ENCODE data around the gene ABR.

The ABR gene

DNA sequence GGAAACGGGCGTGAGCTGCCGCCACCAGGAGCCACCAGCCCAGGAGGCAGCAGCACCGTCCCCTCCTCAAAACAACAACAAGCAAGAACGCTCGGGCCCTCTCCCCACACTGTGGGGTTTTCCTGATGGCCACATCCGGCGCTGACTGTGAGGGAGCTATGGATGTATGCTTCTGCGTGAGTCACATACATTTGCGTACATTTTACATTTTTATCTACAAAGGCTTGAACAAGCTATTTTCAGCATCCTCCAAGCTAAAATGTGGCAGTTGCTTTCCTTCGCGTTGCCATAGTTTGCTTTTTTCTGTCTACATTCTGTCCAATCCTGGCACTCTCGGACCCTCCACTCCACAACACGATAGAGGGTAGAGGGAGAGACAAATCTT is 2.0 kb upstream of the ABR start:
- peak overlapping the region; percentile 58 for H3K4me3 ChIP-seq (ENCODE audit: low read depth, low read length)

DNA sequence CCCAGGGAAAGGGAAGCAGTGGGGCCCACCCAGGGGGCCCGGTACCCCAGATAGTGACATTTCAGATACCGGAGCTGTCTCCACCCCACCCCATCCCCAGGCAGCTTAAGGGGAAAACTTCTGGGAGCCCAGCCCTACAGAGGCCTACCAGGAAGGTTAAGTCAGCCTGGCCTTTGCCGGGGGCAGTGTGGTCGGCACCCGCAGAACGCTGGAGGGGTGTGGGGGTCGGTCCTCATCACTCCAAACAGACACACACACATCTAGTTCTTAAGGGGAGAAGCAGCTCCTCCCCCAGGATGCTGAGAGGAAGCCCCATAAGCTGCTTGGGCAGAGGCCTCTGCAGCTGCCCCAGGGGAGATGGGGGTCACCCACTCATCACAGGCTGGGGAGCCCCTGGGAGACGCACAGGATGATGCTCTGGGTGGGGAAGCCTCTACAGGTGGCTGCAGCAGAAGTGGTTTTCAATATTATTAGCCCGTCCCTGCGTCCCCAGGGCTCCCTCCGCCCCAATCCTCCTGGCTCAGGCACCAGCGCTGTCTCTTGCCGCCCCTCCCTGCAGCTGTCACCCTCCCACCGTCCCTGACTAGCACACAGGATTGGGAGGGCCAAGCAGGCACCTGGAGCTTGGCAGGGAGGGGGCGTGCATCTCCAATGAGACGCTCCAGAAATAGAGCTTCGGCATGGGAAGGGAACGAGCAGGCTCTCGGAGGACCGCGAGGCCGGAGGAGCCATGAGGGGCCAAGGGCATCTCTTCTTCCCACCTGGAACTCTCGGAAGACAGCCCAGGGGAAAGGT is 1.4 kb upstream of the ABR start:
- TF ChIP-seq, protein P1, sequence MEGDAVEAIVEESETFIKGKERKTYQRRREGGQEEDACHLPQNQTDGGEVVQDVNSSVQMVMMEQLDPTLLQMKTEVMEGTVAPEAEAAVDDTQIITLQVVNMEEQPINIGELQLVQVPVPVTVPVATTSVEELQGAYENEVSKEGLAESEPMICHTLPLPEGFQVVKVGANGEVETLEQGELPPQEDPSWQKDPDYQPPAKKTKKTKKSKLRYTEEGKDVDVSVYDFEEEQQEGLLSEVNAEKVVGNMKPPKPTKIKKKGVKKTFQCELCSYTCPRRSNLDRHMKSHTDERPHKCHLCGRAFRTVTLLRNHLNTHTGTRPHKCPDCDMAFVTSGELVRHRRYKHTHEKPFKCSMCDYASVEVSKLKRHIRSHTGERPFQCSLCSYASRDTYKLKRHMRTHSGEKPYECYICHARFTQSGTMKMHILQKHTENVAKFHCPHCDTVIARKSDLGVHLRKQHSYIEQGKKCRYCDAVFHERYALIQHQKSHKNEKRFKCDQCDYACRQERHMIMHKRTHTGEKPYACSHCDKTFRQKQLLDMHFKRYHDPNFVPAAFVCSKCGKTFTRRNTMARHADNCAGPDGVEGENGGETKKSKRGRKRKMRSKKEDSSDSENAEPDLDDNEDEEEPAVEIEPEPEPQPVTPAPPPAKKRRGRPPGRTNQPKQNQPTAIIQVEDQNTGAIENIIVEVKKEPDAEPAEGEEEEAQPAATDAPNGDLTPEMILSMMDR (IDR thresholded peaks at IDR 0.05; ENCODE audit: low read depth, low read length, missing control alignments): no peak
- peak; percentile 52 for DNase-seq (ENCODE audit: low read depth)
- H3K4me3 ChIP-seq (ENCODE audit: low read depth, low read length): peak overlapping the region; percentile 58

More for the DNA sequence above, 2.0 kb upstream of the ABR start:
- TF ChIP-seq, protein P1 (IDR thresholded peaks at IDR 0.05; ENCODE audit: low read depth, low read length, missing control alignments): no peak
- no peak for DNase-seq (ENCODE audit: low read depth)

DNA sequence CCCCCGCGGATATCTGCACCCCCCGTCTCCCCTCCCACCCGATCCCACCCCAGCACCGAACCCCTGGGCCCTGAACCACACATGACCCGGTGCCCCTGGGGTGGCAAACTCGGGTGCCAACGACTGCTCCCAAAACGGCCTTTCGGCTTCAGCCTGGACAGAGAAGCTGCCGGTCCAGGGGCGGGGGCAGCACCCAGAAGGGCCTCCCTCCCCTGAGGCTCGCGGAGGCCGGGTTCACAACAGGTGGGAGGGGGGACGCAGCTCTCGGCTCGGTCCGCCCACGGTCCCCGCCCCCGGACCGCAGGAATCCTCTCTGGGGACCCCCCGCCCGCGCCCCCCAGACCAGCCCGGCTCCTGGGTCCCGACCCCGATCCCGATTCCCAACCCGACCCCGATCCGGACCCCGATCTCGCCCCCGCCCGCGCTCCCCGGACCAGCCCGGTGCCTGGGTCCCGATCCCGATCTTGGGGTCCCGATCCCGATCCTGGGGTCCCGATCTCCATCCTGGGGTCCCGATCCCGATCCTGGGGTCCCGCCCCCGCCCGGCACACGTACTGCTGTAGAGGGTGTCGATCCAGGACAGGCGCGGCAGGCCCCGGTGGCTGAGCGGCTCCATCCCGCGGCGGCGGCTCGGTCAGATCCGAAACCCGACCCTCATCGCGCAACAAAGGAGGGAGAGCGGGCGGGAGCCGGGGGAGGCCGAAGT is 516 bp downstream of the ABR start:
- no peak for DNase-seq (ENCODE audit: low read depth)
- peak overlapping the region; percentile 71 for H3K4me3 ChIP-seq (ENCODE audit: low read depth, low read length)
- TF ChIP-seq, protein P1 (IDR thresholded peaks at IDR 0.05; ENCODE audit: low read depth, low read length, missing control alignments): no peak

DNA sequence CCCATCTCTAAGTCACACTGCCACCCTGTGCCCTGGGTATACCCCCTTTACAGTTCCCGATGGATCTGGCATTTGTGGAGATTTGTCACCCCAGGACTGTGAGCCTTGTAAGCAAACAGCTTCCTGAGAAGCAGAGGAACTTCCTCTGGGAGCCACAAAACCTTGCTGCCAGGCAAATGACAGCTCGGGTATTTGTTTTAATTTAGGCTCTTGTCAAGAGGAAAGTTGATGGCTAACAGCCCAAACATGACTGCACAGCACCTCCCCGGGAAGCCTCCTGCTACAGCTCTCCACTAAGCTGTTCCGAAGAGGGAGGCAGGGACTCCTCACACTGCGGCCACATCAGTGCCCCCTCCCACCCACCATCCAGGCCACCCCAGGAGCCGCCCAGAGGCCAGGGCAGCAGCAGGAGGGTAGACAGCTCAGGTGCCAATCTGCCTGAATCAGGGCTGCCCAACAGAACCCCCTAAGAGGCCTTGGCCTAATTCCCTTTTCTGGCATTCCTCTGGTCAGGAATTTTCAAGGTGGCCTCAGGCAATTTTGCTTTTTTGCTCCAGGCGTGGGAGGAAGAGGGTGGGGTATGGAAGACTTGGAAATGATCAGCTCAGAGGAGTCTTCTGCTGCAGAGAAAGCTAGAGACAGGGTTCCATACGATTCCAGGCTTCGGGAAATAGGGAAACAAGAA is 2.6 kb downstream of the ABR start:
- no peak overlapping the region for H3K4me3 ChIP-seq (ENCODE audit: low read depth, low read length)
- TF ChIP-seq, protein P1 (IDR thresholded peaks at IDR 0.05; ENCODE audit: low read depth, low read length, missing control alignments): no peak

DNA sequence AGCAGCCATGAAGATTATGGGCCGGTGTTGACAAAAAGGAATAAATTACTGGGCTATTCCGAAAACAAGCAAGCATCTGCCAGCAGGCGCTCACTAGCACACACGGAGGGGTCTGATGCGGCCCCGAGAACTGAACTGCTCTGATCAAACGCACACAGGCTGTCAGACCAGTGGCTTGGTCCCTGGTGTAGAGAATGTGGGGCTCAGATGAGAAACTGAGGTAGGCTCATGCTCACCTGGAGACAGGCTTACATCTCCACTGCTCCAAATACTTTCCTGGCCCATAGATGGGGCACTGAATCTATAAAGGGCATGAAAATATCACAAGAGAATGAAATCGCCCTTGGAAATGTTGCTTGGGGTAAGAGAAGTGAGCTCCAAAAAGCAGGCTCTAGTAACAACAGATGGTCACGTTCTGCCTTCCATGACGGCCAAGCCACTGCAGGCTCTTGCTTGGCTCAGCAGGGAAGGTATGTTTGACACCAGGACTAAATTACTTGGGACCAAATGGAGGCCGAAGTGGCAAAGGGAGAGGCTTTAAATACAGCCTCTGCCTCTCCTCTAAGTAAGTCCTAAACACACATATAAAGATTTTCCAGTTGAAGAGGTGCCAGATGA is 5.4 kb downstream of the ABR start:
- no peak for DNase-seq (ENCODE audit: low read depth)
- no peak overlapping the region for H3K4me3 ChIP-seq (ENCODE audit: low read depth, low read length)
- TF ChIP-seq, protein P1 (IDR thresholded peaks at IDR 0.05; ENCODE audit: low read depth, low read length, missing control alignments): no peak

More for the DNA sequence above, 2.6 kb downstream of the ABR start:
- DNase-seq (ENCODE audit: low read depth): no peak

DNA sequence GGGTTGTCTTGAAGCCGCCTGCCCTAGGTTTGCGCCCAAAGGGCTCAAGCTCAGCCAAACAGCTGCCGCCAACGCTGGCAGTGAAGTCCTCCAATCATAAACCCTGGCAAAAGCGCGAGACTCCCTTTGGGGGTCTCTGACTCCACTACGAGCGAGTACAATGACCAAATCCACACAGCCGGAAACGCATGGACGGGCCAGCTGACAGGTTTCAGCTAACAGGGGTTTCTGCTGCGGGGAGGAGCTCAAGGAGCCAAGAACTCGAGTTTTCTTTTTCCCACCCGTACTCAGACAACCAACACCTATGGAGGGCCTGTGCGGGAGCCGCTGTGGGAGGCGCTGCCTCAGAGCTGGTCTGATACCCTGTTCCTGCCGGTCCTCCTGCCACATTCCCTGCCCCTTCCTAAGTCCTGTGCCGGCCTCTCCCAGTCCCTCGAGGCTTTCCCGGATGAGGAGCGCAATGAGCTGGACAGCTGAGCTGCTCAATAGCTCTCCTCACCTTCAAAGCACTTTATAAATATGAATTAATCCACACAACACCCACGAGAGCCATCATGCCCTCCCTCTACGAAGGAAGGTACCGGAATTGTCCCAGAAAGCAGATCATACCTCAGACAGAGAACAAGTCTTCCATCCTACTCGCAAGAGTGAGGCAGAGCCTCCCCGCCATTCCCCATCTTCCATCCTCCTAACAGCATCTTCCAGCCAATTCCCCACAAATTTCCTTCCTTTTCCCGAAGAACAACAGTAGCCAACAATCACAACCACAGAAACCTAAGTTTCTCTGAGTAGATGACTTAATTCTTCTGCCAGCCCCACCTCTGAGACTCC is 6.1 kb downstream of the ABR start:
- TF ChIP-seq, protein P1 (IDR thresholded peaks at IDR 0.05; ENCODE audit: low read depth, low read length, missing control alignments): no peak
- H3K4me3 ChIP-seq (ENCODE audit: low read depth, low read length): no peak overlapping the region
- DNase-seq (ENCODE audit: low read depth): no peak

Measured in GM12864 (cell line).